ENCODE results near the gene ADD1. TPM values are rescaled to one million over a fixed set of nuclear protein-coding genes. Genes with fewer than 3 reads are reported as not detected.
A peak's percentile ranks its signal among the peaks of the same experiment; 100 is the strongest.

The ADD1 gene
- total RNA-seq, 1 donor from 2014 or later: 276 TPM

- peaks cover 7% of the 10 kb centered on the region for H3K36me3 Mint-ChIP-seq (ENCODE audit: unreplicated experiment)
- H3K4me3 Mint-ChIP-seq (ENCODE audit: unreplicated experiment): no peak overlapping the region
- no peak overlapping the region for H3K27ac Mint-ChIP-seq (ENCODE audit: unreplicated experiment)
- H3K9me3 Mint-ChIP-seq (ENCODE audit: unreplicated experiment): peaks cover 2% of the 10 kb centered on the region
- peak; percentile 6 for DNase-seq
- peaks cover 2% of the 10 kb centered on the region for H3K4me1 Mint-ChIP-seq (ENCODE audit: low read depth, unreplicated experiment)
- no peaks in the 10 kb centered on the region for H3K27me3 Mint-ChIP-seq (ENCODE audit: unreplicated experiment)
- TF ChIP-seq CTCF (IDR thresholded peaks at IDR 0.05; ENCODE audit: partially characterized antibody, unreplicated experiment): no peak
These were observed 19.3 kb upstream of the ADD1 start for GRCh38 chr4:2824329-2824835.

- H3K27ac Mint-ChIP-seq (ENCODE audit: unreplicated experiment): peak overlapping the region; percentile 73
- H3K4me3 Mint-ChIP-seq (ENCODE audit: unreplicated experiment): no peak overlapping the region
- H3K27me3 Mint-ChIP-seq (ENCODE audit: unreplicated experiment): no peaks in the 10 kb centered on the region
- peak; percentile 13 for DNase-seq
- no peak for TF ChIP-seq CTCF (IDR thresholded peaks at IDR 0.05; ENCODE audit: partially characterized antibody, unreplicated experiment)
- H3K4me1 Mint-ChIP-seq (ENCODE audit: low read depth, unreplicated experiment): peaks cover 2% of the 10 kb centered on the region
- H3K36me3 Mint-ChIP-seq (ENCODE audit: unreplicated experiment): peaks cover 7% of the 10 kb centered on the region
- peaks cover 2% of the 10 kb centered on the region for H3K9me3 Mint-ChIP-seq (ENCODE audit: unreplicated experiment)
These were observed 18.7 kb upstream of the ADD1 start for GRCh38 chr4:2824836-2825381.

GRCh38 chr4:2825740-2826139 lies 17.9 kb upstream of the ADD1 start:
- Mint-ChIP-seq H3K27ac (ENCODE audit: unreplicated experiment) (no peak overlapping the region), H3K4me1 (ENCODE audit: low read depth, unreplicated experiment) (peaks cover 2% of the 10 kb centered on the region), H3K4me3 (ENCODE audit: unreplicated experiment) (no peak overlapping the region), H3K27me3 (ENCODE audit: unreplicated experiment) (no peaks in the 10 kb centered on the region), H3K36me3 (ENCODE audit: unreplicated experiment) (peaks cover 7% of the 10 kb centered on the region), H3K9me3 (ENCODE audit: unreplicated experiment) (peaks cover 2% of the 10 kb centered on the region)
- DNase-seq: no peak
- no peak for TF ChIP-seq CTCF (IDR thresholded peaks at IDR 0.05; ENCODE audit: partially characterized antibody, unreplicated experiment)

- no peak for TF ChIP-seq CTCF (IDR thresholded peaks at IDR 0.05; ENCODE audit: partially characterized antibody, unreplicated experiment)
- Mint-ChIP-seq H3K4me1 (ENCODE audit: low read depth, unreplicated experiment) (peaks cover 2% of the 10 kb centered on the region), H3K27me3 (ENCODE audit: unreplicated experiment) (no peaks in the 10 kb centered on the region), H3K27ac (ENCODE audit: unreplicated experiment) (no peak overlapping the region), H3K4me3 (ENCODE audit: unreplicated experiment) (no peak overlapping the region), H3K9me3 (ENCODE audit: unreplicated experiment) (peaks cover 2% of the 10 kb centered on the region), H3K36me3 (ENCODE audit: unreplicated experiment) (peaks cover 7% of the 10 kb centered on the region)
- peak; percentile 17 for DNase-seq
These were observed 16.4 kb upstream of the ADD1 start for GRCh38 chr4:2827071-2827873.
